IMR-90 (cell line): ENCODE data around the gene ADAP1.

Experiments
- BHLHE40 ChIP-seq: fragments of 150-350 bp; IDR thresholded peaks from 2 replicates; pipeline ENCODE4 v1.6.1; 2016; ENCODE audit warnings: mild to moderate bottlenecking, low read depth, low read length
- CEBPB ChIP-seq: IDR thresholded peaks from 2 replicates; pipeline ENCODE4 v1.6.1; 2012; ENCODE audit warnings: low read depth, low read length, improper control_type of control experiment
- CHD1 ChIP-seq: IDR thresholded peaks from 2 replicates; pipeline ENCODE4 v1.6.1; 2012; ENCODE audit warnings: low read depth, low read length, improper control_type of control experiment
- FOS ChIP-seq: fragments of 150-350 bp; IDR thresholded peaks from 2 replicates; pipeline ENCODE4 v1.6.1; 2016; ENCODE audit warnings: low read depth, low read length
- MAFK ChIP-seq: IDR thresholded peaks from 2 replicates; pipeline ENCODE4 v1.6.1; 2012; ENCODE audit warnings: low read depth, low read length, improper control_type of control experiment
- MAZ ChIP-seq: IDR thresholded peaks from 2 replicates; pipeline ENCODE4 v1.6.1; 2012; ENCODE audit warnings: low read depth, mild to moderate bottlenecking, low read length, improper control_type of control experiment, moderate library complexity, borderline replicate concordance
- MXI1 ChIP-seq: IDR thresholded peaks from 2 replicates; pipeline ENCODE4 v1.6.1; 2012; ENCODE audit warnings: low read depth, mild to moderate bottlenecking, low read length, moderate library complexity, borderline replicate concordance
- NFE2L2 ChIP-seq: fragments of 150-350 bp; IDR thresholded peaks from 2 replicates; pipeline ENCODE4 v1.6.1; 2016; ENCODE audit warnings: low read depth, mild to moderate bottlenecking, low read length
- POLR2A ChIP-seq: IDR thresholded peaks from 2 replicates; pipeline ENCODE4 v1.6.1; 2012; ENCODE audit warnings: mild to moderate bottlenecking, low read depth, low read length
- RAD21 ChIP-seq: IDR thresholded peaks from 2 replicates; pipeline ENCODE4 v1.6.1; 2012; ENCODE audit warnings: low read length, improper control_type of control experiment
- SMC3 ChIP-seq: fragments of 150-350 bp; IDR thresholded peaks from 2 replicates; pipeline ENCODE4 v1.6.1; 2016; ENCODE audit warnings: low read depth, mild to moderate bottlenecking, antibody characterized with exemption, low read length, moderate library complexity
- TF ChIP-seq, protein P1 (sequence below): conservative IDR thresholded peaks from 2 replicates; pipeline ENCODE4 v1.5.1; 2012; ENCODE audit warnings: mild to moderate bottlenecking, low read depth, low read length, improper control_type of control experiment
- TF ChIP-seq, protein P2 (sequence below): fragments of 150-350 bp; IDR thresholded peaks from 2 replicates; pipeline ENCODE4 v1.6.1; 2017; ENCODE audit warnings: mild to moderate bottlenecking, antibody characterized with exemption, low read length, low read depth
- TF ChIP-seq, protein P3 (sequence below): fragments of 150-350 bp; IDR thresholded peaks from 2 replicates; pipeline ENCODE4 v1.6.1; 2016; ENCODE audit warnings: low read depth, mild to moderate bottlenecking, low read length, moderate library complexity, borderline replicate concordance

DNA sequence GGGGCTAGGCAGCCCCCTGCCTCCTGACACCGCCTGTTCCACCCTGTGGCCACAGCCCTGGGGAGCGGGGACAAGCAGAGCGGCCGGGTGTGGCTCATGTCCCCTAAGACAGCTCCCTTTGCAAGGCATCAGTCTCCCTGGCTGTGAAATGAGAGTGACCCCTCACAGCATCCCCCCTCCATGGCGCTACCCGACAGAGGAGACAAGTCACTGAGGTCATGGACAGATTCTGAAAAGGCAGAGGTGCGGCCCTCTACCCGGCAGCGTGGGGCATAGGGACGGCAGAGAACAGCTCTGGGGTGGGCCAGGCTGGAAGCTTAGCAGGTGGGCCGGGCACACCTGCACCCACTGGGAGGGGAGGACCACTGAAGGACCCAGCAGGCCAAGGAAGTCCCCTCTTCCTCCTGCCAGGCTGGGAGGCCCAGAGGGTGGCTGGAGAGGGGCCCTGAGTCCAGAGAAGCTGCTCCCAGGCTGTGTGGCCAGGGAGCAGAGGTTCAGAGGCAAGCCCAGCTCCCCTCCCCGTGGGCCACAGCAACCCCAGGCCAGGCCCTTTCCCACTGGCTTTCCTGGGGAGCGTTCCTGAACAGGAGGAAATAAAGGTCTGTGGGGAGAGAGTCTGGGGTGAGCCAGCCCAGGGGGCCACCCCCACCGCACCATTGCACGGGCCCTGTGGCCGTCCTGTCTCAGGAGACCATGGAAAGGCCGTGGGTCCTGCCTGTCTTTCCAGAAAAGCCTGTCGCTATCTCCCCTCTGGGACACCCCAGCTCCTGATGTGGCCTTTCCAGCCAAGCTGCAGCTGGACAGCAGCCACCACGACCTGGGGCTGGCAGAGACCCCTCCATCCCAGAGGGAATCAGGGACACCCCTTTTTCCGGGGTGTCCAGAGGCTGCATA is 1.7 kb downstream of the ADAP1 start:
- TF ChIP-seq, protein P1, sequence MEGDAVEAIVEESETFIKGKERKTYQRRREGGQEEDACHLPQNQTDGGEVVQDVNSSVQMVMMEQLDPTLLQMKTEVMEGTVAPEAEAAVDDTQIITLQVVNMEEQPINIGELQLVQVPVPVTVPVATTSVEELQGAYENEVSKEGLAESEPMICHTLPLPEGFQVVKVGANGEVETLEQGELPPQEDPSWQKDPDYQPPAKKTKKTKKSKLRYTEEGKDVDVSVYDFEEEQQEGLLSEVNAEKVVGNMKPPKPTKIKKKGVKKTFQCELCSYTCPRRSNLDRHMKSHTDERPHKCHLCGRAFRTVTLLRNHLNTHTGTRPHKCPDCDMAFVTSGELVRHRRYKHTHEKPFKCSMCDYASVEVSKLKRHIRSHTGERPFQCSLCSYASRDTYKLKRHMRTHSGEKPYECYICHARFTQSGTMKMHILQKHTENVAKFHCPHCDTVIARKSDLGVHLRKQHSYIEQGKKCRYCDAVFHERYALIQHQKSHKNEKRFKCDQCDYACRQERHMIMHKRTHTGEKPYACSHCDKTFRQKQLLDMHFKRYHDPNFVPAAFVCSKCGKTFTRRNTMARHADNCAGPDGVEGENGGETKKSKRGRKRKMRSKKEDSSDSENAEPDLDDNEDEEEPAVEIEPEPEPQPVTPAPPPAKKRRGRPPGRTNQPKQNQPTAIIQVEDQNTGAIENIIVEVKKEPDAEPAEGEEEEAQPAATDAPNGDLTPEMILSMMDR, result no peak
- TF ChIP-seq RAD21, result no peak
- no peak for TF ChIP-seq POLR2A
- no peak for TF ChIP-seq MAZ
- TF ChIP-seq MXI1, result no peak
- TF ChIP-seq CHD1, result no peak
- TF ChIP-seq FOS, result no peak
- TF ChIP-seq, protein P2, sequence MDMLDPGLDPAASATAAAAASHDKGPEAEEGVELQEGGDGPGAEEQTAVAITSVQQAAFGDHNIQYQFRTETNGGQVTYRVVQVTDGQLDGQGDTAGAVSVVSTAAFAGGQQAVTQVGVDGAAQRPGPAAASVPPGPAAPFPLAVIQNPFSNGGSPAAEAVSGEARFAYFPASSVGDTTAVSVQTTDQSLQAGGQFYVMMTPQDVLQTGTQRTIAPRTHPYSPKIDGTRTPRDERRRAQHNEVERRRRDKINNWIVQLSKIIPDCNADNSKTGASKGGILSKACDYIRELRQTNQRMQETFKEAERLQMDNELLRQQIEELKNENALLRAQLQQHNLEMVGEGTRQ, result no peak
- no peak for TF ChIP-seq CEBPB
- no peak for TF ChIP-seq BHLHE40
- TF ChIP-seq MAFK, result no peak
- TF ChIP-seq SMC3, result no peak
- TF ChIP-seq, protein P3, sequence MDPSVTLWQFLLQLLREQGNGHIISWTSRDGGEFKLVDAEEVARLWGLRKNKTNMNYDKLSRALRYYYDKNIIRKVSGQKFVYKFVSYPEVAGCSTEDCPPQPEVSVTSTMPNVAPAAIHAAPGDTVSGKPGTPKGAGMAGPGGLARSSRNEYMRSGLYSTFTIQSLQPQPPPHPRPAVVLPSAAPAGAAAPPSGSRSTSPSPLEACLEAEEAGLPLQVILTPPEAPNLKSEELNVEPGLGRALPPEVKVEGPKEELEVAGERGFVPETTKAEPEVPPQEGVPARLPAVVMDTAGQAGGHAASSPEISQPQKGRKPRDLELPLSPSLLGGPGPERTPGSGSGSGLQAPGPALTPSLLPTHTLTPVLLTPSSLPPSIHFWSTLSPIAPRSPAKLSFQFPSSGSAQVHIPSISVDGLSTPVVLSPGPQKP, result no peak
- TF ChIP-seq NFE2L2, result no peak
